ENCODE results near the gene RECQL.

- TF ChIP-seq CTCF (IDR thresholded peaks at IDR 0.05) (no peak), POLR2A (IDR thresholded peaks at IDR 0.05) (no peak)
Measured at GRCh38 chr12:21499765-21500164, 1.7 kb downstream of the RECQL start.

Data from lower leg skin (tissue), 3 donors.